OCI-LY1 (cell line): ENCODE data around the gene LPCAT1.
"Not testable (repeated sequence)": the region's sequence is repeated elsewhere in the genome, so short reads cannot be mapped to it uniquely, and the experiment has no call there.

ENCODE experiments used
- H2AFZ ChIP-seq: fragments of 200-600 bp; sonication (generic), shearing (Covaris generic); 2 replicates; pipeline ENCODE4 v1.6.0; 2014; ENCODE audit warnings: antibody characterized with exemption, mild to moderate bottlenecking, low read length
- H3F3A ChIP-seq: fragments of 200-600 bp; sonication (generic), shearing (Covaris generic); 2 replicates; pipeline ENCODE4 v1.6.0; 2014; ENCODE audit warnings: mild to moderate bottlenecking, antibody characterized with exemption, low read length, moderate library complexity; ENCODE audit not compliant: insufficient read depth
- H3K27ac ChIP-seq: fragments of 200-600 bp; sonication (generic); 2 replicates; pipeline ENCODE4 v1.5.1; 2014; ENCODE audit warnings: low read length, mixed run types, mild to moderate bottlenecking, low read depth; ENCODE audit not compliant: poor library complexity, severe bottlenecking
- H3K27me3 ChIP-seq: fragments of 200-600 bp; sonication (generic); 2 replicates; pipeline ENCODE4 v1.6.0; 2014; ENCODE audit warnings: antibody characterized with exemption, mild to moderate bottlenecking, low read length, moderate library complexity; ENCODE audit not compliant: insufficient read depth
- H3K36me3 ChIP-seq: fragments of 200-600 bp; sonication (generic); 2 replicates; pipeline ENCODE4 v1.6.1; 2014; ENCODE audit warnings: mild to moderate bottlenecking, antibody characterized with exemption, low read length, moderate library complexity, mixed read lengths; ENCODE audit not compliant: insufficient read depth
- H3K4me1 ChIP-seq: fragments of 200-600 bp; sonication (generic); 2 replicates; pipeline ENCODE4 v1.5.1; 2014; ENCODE audit warnings: mild to moderate bottlenecking, low read length, moderate library complexity; ENCODE audit not compliant: insufficient read depth, severe bottlenecking
- H3K4me2 ChIP-seq: fragments of 200-600 bp; sonication (generic), shearing (Covaris generic); 2 replicates; pipeline ENCODE4 v1.6.1; 2014; ENCODE audit warnings: low read length
- H3K4me3 ChIP-seq: fragments of 200-600 bp; sonication (generic); 2 replicates; pipeline ENCODE4 v1.5.1; 2014; ENCODE audit warnings: low read length, low read depth, mild to moderate bottlenecking, mixed read lengths; ENCODE audit not compliant: poor library complexity, severe bottlenecking
- H3K79me2 ChIP-seq: fragments of 200-600 bp; shearing (Covaris generic); 2 replicates; pipeline ENCODE4 v1.6.1; 2016; ENCODE audit warnings: mixed run types, low read length, mixed read lengths; ENCODE audit not compliant: insufficient read depth
- H3K9ac ChIP-seq: fragments of 200-600 bp; sonication (generic), shearing (Covaris generic); 2 replicates; pipeline ENCODE4 v1.6.1; 2014; ENCODE audit warnings: mild to moderate bottlenecking, low read length, mixed read lengths
- H3K9me2 ChIP-seq: fragments of 200-600 bp; sonication (generic), shearing (Covaris generic); 2 replicates; pipeline ENCODE4 v1.6.1; 2014; ENCODE audit warnings: low read depth, mild to moderate bottlenecking, low read length, mixed read lengths
- H3K9me3 ChIP-seq: fragments of 200-600 bp; shearing (Covaris generic); 2 replicates; pipeline ENCODE4 v1.6.1; 2014; ENCODE audit warnings: low read length, mixed read lengths
- H4K20me1 ChIP-seq: fragments of 200-600 bp; sonication (generic), shearing (Covaris generic); 2 replicates; pipeline ENCODE4 v1.6.0; 2016; ENCODE audit warnings: mild to moderate bottlenecking, low read length; ENCODE audit not compliant: insufficient read depth
- EZH2 ChIP-seq: fragments of 200-600 bp; sonication (generic), shearing (Covaris generic); IDR thresholded peaks from 2 replicates; pipeline ENCODE4 v1.8.0; 2017; ENCODE audit warnings: borderline replicate concordance, mixed run types, mild to moderate bottlenecking, antibody characterized with exemption, low read length, moderate library complexity, mixed read lengths
- TF ChIP-seq, protein P1 (sequence below): fragments of 200-600 bp; sonication (generic), shearing (Covaris generic); IDR thresholded peaks from 2 replicates; pipeline ENCODE4 v1.5.1; 2017; ENCODE audit warnings: mild to moderate bottlenecking, antibody characterized with exemption, low read length, moderate library complexity, mixed read lengths

LPCAT1 gene

DNA sequence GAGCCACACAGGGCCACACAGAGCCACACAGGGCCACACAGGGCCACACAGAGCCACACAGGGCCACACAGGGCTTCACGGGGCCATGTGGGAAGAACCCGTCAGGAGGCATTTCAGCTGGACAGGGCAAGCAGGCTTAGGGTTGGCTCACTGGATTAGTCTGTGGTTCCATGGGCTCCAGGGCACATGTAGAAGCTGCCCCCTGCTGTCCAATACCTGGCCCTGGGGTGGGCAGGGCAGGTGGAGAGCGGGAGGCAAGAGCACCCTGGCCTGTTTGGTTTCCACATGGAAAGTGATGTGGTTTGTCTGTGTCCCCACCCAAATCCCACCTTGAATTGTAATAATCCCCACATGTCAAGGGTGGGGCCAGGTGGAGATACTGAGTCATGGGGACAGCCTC is 16.4 kb upstream of the LPCAT1 start:
- Histone ChIP-seq H3K79me2 (no peaks in the 10 kb centered on the region), H3F3A (no peaks in the 10 kb centered on the region), H2AFZ (no peak overlapping the region), H3K9ac (no peak overlapping the region), H4K20me1 (no peaks in the 10 kb centered on the region), H3K4me1 (peaks cover 15% of the 10 kb centered on the region), H3K36me3 (no peaks in the 10 kb centered on the region), H3K4me3 (no peak overlapping the region), H3K9me2 (no peaks in the 10 kb centered on the region), H3K27ac (no peak overlapping the region), H3K27me3 (no peaks in the 10 kb centered on the region), H3K4me2 (no peak overlapping the region), H3K9me3 (no peaks in the 10 kb centered on the region)
- TF ChIP-seq, protein P1, sequence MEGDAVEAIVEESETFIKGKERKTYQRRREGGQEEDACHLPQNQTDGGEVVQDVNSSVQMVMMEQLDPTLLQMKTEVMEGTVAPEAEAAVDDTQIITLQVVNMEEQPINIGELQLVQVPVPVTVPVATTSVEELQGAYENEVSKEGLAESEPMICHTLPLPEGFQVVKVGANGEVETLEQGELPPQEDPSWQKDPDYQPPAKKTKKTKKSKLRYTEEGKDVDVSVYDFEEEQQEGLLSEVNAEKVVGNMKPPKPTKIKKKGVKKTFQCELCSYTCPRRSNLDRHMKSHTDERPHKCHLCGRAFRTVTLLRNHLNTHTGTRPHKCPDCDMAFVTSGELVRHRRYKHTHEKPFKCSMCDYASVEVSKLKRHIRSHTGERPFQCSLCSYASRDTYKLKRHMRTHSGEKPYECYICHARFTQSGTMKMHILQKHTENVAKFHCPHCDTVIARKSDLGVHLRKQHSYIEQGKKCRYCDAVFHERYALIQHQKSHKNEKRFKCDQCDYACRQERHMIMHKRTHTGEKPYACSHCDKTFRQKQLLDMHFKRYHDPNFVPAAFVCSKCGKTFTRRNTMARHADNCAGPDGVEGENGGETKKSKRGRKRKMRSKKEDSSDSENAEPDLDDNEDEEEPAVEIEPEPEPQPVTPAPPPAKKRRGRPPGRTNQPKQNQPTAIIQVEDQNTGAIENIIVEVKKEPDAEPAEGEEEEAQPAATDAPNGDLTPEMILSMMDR = no peak
- TF ChIP-seq EZH2 = no peak

GRCh38 chr5:1539393-1540161 is 15.8 kb upstream of the LPCAT1 start:
- H3K9ac ChIP-seq, H3K36me3 ChIP-seq, H3K9me2 ChIP-seq, H3K4me2 ChIP-seq, H3K9me3 ChIP-seq, H4K20me1 ChIP-seq, H3F3A ChIP-seq, H3K27ac ChIP-seq, H3K4me3 ChIP-seq, H3K79me2 ChIP-seq, H3K27me3 ChIP-seq, H2AFZ ChIP-seq: not testable (repeated sequence)
- H3K4me1 ChIP-seq = peaks cover 15% of the 10 kb centered on the region

GRCh38 chr5:1538741-1539392 is 15.1 kb upstream of the LPCAT1 start:
- no peaks in the 10 kb centered on the region for H3K27me3 ChIP-seq
- H3K9me2 ChIP-seq = no peaks in the 10 kb centered on the region
- H3K27ac ChIP-seq = no peak overlapping the region
- H3K36me3 ChIP-seq = no peaks in the 10 kb centered on the region
- H3K9me3 ChIP-seq = no peaks in the 10 kb centered on the region
- TF ChIP-seq EZH2 = no peak
- TF ChIP-seq, protein P1 = no peak
- H3K4me1 ChIP-seq = peaks cover 15% of the 10 kb centered on the region
- no peaks in the 10 kb centered on the region for H3F3A ChIP-seq
- no peak overlapping the region for H3K4me3 ChIP-seq
- no peak overlapping the region for H3K9ac ChIP-seq
- no peak overlapping the region for H2AFZ ChIP-seq
- H3K79me2 ChIP-seq = no peaks in the 10 kb centered on the region
- H4K20me1 ChIP-seq = no peaks in the 10 kb centered on the region
- no peak overlapping the region for H3K4me2 ChIP-seq
